Osteocyte (in vitro differentiated cells): ENCODE measurements around the gene NXT2. TPM values are rescaled to one million over a fixed set of nuclear protein-coding genes. Genes with fewer than 3 reads are reported as not detected.
A peak's percentile ranks its signal among the peaks of the same experiment; 100 is the strongest.
"Not testable (repeated sequence)": the region's sequence is repeated elsewhere in the genome, so short reads cannot be mapped to it uniquely, and the experiment has no call there.

Experiments
- DNase-seq: peaks from one replicate; pipeline ENCODE4 v3.0.0; 2021; ENCODE audit warnings: mixed read lengths; ENCODE audit not compliant: unreplicated experiment; ENCODE audit errors: extremely low spot score
- H3K27ac Mint-ChIP-seq: one replicate; pipeline ENCODE4 v1.8.0; 2021; ENCODE audit warnings: mild to moderate bottlenecking, mixed read lengths; ENCODE audit not compliant: unreplicated experiment
- H3K27me3 Mint-ChIP-seq: one replicate; pipeline ENCODE4 v1.8.0; 2021; ENCODE audit warnings: mixed read lengths; ENCODE audit not compliant: unreplicated experiment
- H3K36me3 Mint-ChIP-seq: one replicate; pipeline ENCODE4 v1.8.0; 2021; ENCODE audit warnings: mixed read lengths; ENCODE audit not compliant: unreplicated experiment
- H3K4me1 Mint-ChIP-seq: one replicate; pipeline ENCODE4 v1.8.0; 2021; ENCODE audit warnings: mixed read lengths; ENCODE audit not compliant: unreplicated experiment
- H3K4me3 Mint-ChIP-seq: one replicate; pipeline ENCODE4 v1.8.0; 2021; ENCODE audit warnings: mild to moderate bottlenecking, moderate library complexity, mixed read lengths; ENCODE audit not compliant: unreplicated experiment
- H3K9me3 Mint-ChIP-seq: one replicate; pipeline ENCODE4 v1.8.0; 2021; ENCODE audit warnings: mixed read lengths; ENCODE audit not compliant: unreplicated experiment
- total RNA-seq: library from RNA; stranded (reverse); gene quantifications from 2 replicates; pipeline ENCODE4 v1.2.1, GENCODE V29; 2021
- TF ChIP-seq, protein P1 (sequence below): fragments of 200-600 bp; sonication (generic); IDR thresholded peaks from 2 replicates; pipeline ENCODE4 v1.5.0; 2021; ENCODE audit warnings: antibody characterized with exemption, mild to moderate bottlenecking, moderate library complexity

The NXT2 gene
- total RNA-seq, 1 donor from 2014 or later: 13.2 TPM

DNA sequence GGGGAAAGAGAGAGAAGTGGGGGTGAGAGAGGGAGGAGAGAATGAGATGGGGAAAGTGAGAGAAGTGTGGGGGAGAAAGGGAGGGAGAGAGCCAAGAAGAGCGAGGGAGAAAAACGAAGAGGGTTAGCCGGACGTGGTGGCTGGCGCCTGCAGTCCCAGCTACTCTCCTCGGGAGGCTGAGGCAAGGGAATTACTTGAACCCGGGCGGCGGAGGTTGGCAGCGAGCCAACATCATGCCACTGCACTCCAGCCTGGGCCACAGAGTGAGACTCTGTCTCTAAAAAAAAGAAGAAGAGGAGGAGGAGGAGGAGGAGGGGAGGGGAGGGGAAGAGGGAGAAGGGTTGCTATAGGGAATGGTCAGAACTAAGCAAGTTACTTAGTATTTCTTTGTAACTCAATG is 1.7 kb upstream of the NXT2 start:
- no peak overlapping the region for H3K4me3 Mint-ChIP-seq
- peaks cover 17% of the 10 kb centered on the region for H3K27me3 Mint-ChIP-seq
- no peak overlapping the region for H3K27ac Mint-ChIP-seq
- peaks cover 14% of the 10 kb centered on the region for H3K4me1 Mint-ChIP-seq
- H3K36me3 Mint-ChIP-seq: no peaks in the 10 kb centered on the region
- TF ChIP-seq, protein P1, sequence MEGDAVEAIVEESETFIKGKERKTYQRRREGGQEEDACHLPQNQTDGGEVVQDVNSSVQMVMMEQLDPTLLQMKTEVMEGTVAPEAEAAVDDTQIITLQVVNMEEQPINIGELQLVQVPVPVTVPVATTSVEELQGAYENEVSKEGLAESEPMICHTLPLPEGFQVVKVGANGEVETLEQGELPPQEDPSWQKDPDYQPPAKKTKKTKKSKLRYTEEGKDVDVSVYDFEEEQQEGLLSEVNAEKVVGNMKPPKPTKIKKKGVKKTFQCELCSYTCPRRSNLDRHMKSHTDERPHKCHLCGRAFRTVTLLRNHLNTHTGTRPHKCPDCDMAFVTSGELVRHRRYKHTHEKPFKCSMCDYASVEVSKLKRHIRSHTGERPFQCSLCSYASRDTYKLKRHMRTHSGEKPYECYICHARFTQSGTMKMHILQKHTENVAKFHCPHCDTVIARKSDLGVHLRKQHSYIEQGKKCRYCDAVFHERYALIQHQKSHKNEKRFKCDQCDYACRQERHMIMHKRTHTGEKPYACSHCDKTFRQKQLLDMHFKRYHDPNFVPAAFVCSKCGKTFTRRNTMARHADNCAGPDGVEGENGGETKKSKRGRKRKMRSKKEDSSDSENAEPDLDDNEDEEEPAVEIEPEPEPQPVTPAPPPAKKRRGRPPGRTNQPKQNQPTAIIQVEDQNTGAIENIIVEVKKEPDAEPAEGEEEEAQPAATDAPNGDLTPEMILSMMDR: no peak
- H3K9me3 Mint-ChIP-seq: no peaks in the 10 kb centered on the region
- DNase-seq: no peak

DNA sequence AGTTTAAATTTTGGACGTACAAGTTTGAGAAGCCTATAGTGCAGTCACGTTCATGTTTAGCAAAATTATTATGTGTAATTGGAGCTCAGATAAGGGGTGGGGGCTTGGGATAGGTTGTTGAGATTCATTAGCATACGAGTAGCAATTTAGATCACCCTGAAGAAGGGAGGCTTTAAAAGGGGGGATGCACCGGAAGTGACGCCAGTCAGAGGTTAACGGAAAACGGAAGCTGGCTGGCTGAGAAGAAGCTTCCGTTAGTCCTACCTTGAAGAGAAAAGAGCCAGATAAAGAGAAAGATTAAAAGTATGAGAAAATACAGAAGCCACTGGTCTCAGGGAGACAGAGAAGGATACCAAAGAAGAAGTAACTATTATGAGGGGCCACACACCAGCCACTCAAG is 1.1 kb upstream of the NXT2 start:
- Mint-ChIP-seq H3K27ac (no peak overlapping the region), H3K36me3 (no peaks in the 10 kb centered on the region), H3K27me3 (peaks cover 13% of the 10 kb centered on the region), H3K4me1 (peaks cover 14% of the 10 kb centered on the region), H3K4me3 (no peak overlapping the region), H3K9me3 (no peaks in the 10 kb centered on the region)
- DNase-seq: no peak
- TF ChIP-seq, protein P1: no peak

DNA sequence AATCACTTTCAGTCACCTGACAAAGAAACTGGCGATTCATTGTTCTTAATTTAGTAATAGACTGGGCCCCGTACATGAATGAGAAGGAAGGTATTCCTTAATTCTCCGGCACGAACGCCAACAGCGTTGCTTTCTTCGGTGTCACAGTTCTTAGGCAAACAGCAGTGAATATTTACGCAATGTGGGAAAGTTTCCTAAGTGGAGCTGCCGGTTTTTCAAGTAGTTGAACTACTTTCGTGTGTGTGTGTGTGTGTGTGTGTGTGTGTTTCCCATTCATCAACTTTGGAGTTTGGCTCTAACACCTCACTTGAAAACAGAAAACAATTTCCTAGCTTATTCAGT is 651 bp downstream of the NXT2 start:
- H3K27me3 Mint-ChIP-seq: peaks cover 3% of the 10 kb centered on the region
- no peaks in the 10 kb centered on the region for H3K9me3 Mint-ChIP-seq
- H3K27ac Mint-ChIP-seq: peak overlapping the region; percentile 100
- no peak for DNase-seq
- TF ChIP-seq, protein P1: no peak
- peaks cover 14% of the 10 kb centered on the region for H3K4me1 Mint-ChIP-seq
- peak overlapping the region; percentile 95 for H3K4me3 Mint-ChIP-seq
- no peaks in the 10 kb centered on the region for H3K36me3 Mint-ChIP-seq

DNA sequence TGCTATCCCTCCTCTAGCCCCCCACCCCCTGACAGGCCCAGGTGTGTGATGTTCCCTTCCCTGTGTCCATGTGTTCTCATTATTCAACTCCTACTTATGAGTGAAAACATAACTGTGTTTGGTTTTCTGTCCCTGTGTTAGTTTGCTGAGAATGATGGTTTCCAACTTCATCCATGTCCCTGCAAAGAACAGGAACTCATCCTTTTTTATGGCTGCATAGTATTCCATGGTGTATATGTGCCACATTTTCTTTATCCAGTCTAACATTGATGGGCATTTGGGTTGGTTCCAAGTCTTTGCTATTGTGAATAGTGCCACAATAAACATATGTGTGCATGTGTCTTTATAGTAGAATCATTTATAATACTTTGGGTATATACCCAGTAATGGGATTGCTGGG is 2.4 kb downstream of the NXT2 start:
- not testable (repeated sequence) for H3K4me3 Mint-ChIP-seq, H3K27me3 Mint-ChIP-seq, H3K36me3 Mint-ChIP-seq, DNase-seq, H3K27ac Mint-ChIP-seq, H3K9me3 Mint-ChIP-seq
- H3K4me1 Mint-ChIP-seq: peaks cover 12% of the 10 kb centered on the region

DNA sequence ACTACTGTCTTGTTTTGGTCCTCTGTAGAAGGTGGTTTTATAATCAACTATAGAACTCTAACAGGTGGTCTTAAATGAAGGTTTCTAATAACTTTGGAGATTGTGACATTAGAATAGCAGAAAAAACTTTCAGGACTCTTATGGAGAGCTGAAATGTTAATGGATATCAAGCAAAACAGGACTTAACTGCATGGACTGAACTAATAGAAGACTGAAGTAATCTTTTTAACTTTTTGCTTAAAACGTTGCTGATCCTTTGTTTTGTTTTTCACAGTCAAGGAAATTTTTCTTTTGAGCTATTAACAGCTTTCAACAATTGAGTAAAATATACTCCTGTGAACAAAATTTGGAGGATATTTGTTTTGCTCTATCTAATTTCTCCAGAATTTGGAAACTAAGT is 17.2 kb downstream of the NXT2 start:
- TF ChIP-seq, protein P1: no peak
- Mint-ChIP-seq H3K36me3 (no peaks in the 10 kb centered on the region), H3K4me3 (no peak overlapping the region), H3K27me3 (peaks cover 17% of the 10 kb centered on the region), H3K9me3 (no peaks in the 10 kb centered on the region), H3K27ac (no peak overlapping the region), H3K4me1 (no peaks in the 10 kb centered on the region)
- DNase-seq: no peak

DNA sequence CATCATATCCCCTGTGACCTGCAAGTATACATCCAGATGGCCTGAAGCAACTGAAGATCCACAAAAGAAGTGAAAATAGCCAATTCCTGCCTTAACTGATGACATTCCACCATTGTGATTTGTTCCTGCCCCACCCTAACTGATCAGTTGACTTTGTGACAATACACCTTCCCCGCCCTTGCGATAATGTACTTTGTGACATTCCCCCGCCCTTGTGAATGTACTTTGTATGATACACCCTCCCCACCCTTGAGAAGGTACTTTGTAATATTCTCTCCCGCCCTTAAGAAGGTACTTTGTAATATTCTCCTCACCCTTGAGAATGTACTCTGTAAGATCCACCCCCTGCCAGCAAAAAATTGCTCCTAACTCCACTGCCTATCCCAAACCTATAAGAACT is 39.4 kb downstream of the NXT2 start:
- H3K9me3 Mint-ChIP-seq, H3K4me3 Mint-ChIP-seq, DNase-seq, H3K27ac Mint-ChIP-seq, H3K4me1 Mint-ChIP-seq, H3K36me3 Mint-ChIP-seq: not testable (repeated sequence)
- H3K27me3 Mint-ChIP-seq: peaks cover 22% of the 10 kb centered on the region
